ENCODE measurements around the gene PTPRM. TPM values are rescaled to one million over a fixed set of nuclear protein-coding genes. Genes with fewer than 3 reads are reported as not detected.
A peak's percentile ranks its signal among the peaks of the same experiment; 100 is the strongest.

PTPRM gene
- total RNA-seq, 1 donor from 2014 or later = 42.1 TPM

- H3K36me3 ChIP-seq (ENCODE audit: control insufficient read depth, insufficient read depth, low read length) = no peaks in the 10 kb centered on the region
- no peaks in the 10 kb centered on the region for H3K27me3 ChIP-seq (ENCODE audit: control insufficient read depth, insufficient read depth, low read length)
- FAIRE-seq (no peak), DNase-seq (ENCODE audit: low read depth) (no peak)
- no peak overlapping the region for H3K4me3 ChIP-seq (ENCODE audit: low read depth, low read length)
- TF ChIP-seq CTCF (IDR thresholded peaks at IDR 0.05; ENCODE audit: insufficient read depth, low read length, severe bottlenecking) = no peak
Observed at GRCh38 chr18:8001711-8002301, 434.7 kb downstream of the PTPRM start.

GRCh38 chr18:8003878-8004675, 437.0 kb downstream of the PTPRM start:
- FAIRE-seq = no peak

GRCh38 chr18:8004792-8005191, 437.7 kb downstream of the PTPRM start:
- FAIRE-seq = no peak
- no peak for TF ChIP-seq CTCF (IDR thresholded peaks at IDR 0.05; ENCODE audit: insufficient read depth, low read length, severe bottlenecking)
- Histone ChIP-seq H3K36me3 (ENCODE audit: control insufficient read depth, insufficient read depth, low read length) (no peaks in the 10 kb centered on the region), H3K27me3 (ENCODE audit: control insufficient read depth, insufficient read depth, low read length) (no peaks in the 10 kb centered on the region), H3K4me3 (ENCODE audit: low read depth, low read length) (no peak overlapping the region)
- DNase-seq (ENCODE audit: low read depth) = no peak

More at GRCh38 chr18:8003878-8004675, 437.0 kb downstream of the PTPRM start:
- Histone ChIP-seq H3K27me3 (ENCODE audit: control insufficient read depth, insufficient read depth, low read length) (no peaks in the 10 kb centered on the region), H3K36me3 (ENCODE audit: control insufficient read depth, insufficient read depth, low read length) (no peaks in the 10 kb centered on the region), H3K4me3 (ENCODE audit: low read depth, low read length) (no peak overlapping the region)
- DNase-seq (ENCODE audit: low read depth) = peak; percentile 3
- no peak for TF ChIP-seq CTCF (IDR thresholded peaks at IDR 0.05; ENCODE audit: insufficient read depth, low read length, severe bottlenecking)

- no peak for TF ChIP-seq CTCF (IDR thresholded peaks at IDR 0.05; ENCODE audit: insufficient read depth, low read length, severe bottlenecking)
- no peak for FAIRE-seq
- Histone ChIP-seq H3K4me3 (ENCODE audit: low read depth, low read length) (no peak overlapping the region), H3K27me3 (ENCODE audit: control insufficient read depth, insufficient read depth, low read length) (no peaks in the 10 kb centered on the region), H3K36me3 (ENCODE audit: control insufficient read depth, insufficient read depth, low read length) (no peaks in the 10 kb centered on the region)
- DNase-seq (ENCODE audit: low read depth) = no peak
Observed at GRCh38 chr18:8005870-8006569, 438.9 kb downstream of the PTPRM start.

GRCh38 chr18:8006979-8007378, 439.9 kb downstream of the PTPRM start:
- FAIRE-seq = no peak
- no peak for TF ChIP-seq CTCF (IDR thresholded peaks at IDR 0.05; ENCODE audit: insufficient read depth, low read length, severe bottlenecking)
- DNase-seq (ENCODE audit: low read depth) = no peak

More at GRCh38 chr18:8006979-8007378, 439.9 kb downstream of the PTPRM start:
- no peaks in the 10 kb centered on the region for H3K27me3 ChIP-seq (ENCODE audit: control insufficient read depth, insufficient read depth, low read length)
- no peaks in the 10 kb centered on the region for H3K36me3 ChIP-seq (ENCODE audit: control insufficient read depth, insufficient read depth, low read length)
- no peak overlapping the region for H3K4me3 ChIP-seq (ENCODE audit: low read depth, low read length)

Data from bronchial epithelial cell (primary cell).